ENCODE data around the gene OR4D9. TPM values are rescaled to one million over a fixed set of nuclear protein-coding genes. Genes with fewer than 3 reads are reported as not detected.

Gene OR4D9
- total RNA-seq, result not detected in 3 replicates
- long read RNA-seq, result 0 reads

- H3K4me1 Mint-ChIP-seq (ENCODE audit: low read depth), result no peaks in the 10 kb centered on the region
- H3K4me3 Mint-ChIP-seq (ENCODE audit: unreplicated experiment), result no peak within 1 kb of the TSS
- peaks cover 10% of the 10 kb centered on the region for H3K27me3 Mint-ChIP-seq (ENCODE audit: low read depth)
- no peak within 1 kb of the TSS for H3K27ac Mint-ChIP-seq (ENCODE audit: unreplicated experiment)
- no peak for TF ChIP-seq CTCF (IDR thresholded peaks at IDR 0.05)
- no peak for DNase-seq (ENCODE audit: low spot score)
- H3K9me3 Mint-ChIP-seq (ENCODE audit: low read depth), result no peaks in the 10 kb centered on the region
- H3K36me3 Mint-ChIP-seq (ENCODE audit: low read depth), result no peaks in the 10 kb centered on the region
Observed at GRCh38 chr11:59510941-59511589, at the start of gene OR4D9. TSS of gene OR4D9 (plus strand) at chr11:59511539. CDS start at chr11:59514913, 3,374 bp downstream.

GRCh38 chr11:59463190-59463641 lies 48.1 kb upstream of the OR4D9 start:
- H3K27ac Mint-ChIP-seq (ENCODE audit: unreplicated experiment), result no peak overlapping the region
- no peak for DNase-seq (ENCODE audit: low spot score)
- no peak overlapping the region for H3K4me3 Mint-ChIP-seq (ENCODE audit: unreplicated experiment)

GRCh38 chr11:59473015-59473414 lies 38.3 kb upstream of the OR4D9 start, which contains the start of gene OR4D10:
TSS of gene OR4D10 (plus strand) at chr11:59473315. CDS start at chr11:59477430, 4,115 bp downstream.
- H3K4me3 Mint-ChIP-seq (ENCODE audit: unreplicated experiment), result no peak within 1 kb of the TSS
- H3K27me3 Mint-ChIP-seq (ENCODE audit: low read depth), result peaks cover 12% of the 10 kb centered on the region
- TF ChIP-seq CTCF (IDR thresholded peaks at IDR 0.05), result no peak
- no peaks in the 10 kb centered on the region for H3K4me1 Mint-ChIP-seq (ENCODE audit: low read depth)
- H3K9me3 Mint-ChIP-seq (ENCODE audit: low read depth), result no peaks in the 10 kb centered on the region
- H3K27ac Mint-ChIP-seq (ENCODE audit: unreplicated experiment), result no peak within 1 kb of the TSS
- no peak for DNase-seq (ENCODE audit: low spot score)
- no peaks in the 10 kb centered on the region for H3K36me3 Mint-ChIP-seq (ENCODE audit: low read depth)

More at GRCh38 chr11:59463190-59463641, 48.1 kb upstream of the OR4D9 start:
- Mint-ChIP-seq H3K9me3 (ENCODE audit: low read depth) (no peaks in the 10 kb centered on the region), H3K36me3 (ENCODE audit: low read depth) (no peaks in the 10 kb centered on the region), H3K27me3 (ENCODE audit: low read depth) (peaks cover 9% of the 10 kb centered on the region), H3K4me1 (ENCODE audit: low read depth) (no peaks in the 10 kb centered on the region)
- TF ChIP-seq CTCF (IDR thresholded peaks at IDR 0.05), result no peak

GRCh38 chr11:59475176-59475575 lies 36.2 kb upstream of the OR4D9 start:
- Mint-ChIP-seq H3K36me3 (ENCODE audit: low read depth) (no peaks in the 10 kb centered on the region), H3K27ac (ENCODE audit: unreplicated experiment) (no peak overlapping the region), H3K9me3 (ENCODE audit: low read depth) (no peaks in the 10 kb centered on the region), H3K4me1 (ENCODE audit: low read depth) (no peaks in the 10 kb centered on the region), H3K4me3 (ENCODE audit: unreplicated experiment) (no peak overlapping the region), H3K27me3 (ENCODE audit: low read depth) (peaks cover 13% of the 10 kb centered on the region)
- no peak for TF ChIP-seq CTCF (IDR thresholded peaks at IDR 0.05)
- DNase-seq (ENCODE audit: low spot score), result no peak

GRCh38 chr11:59479906-59480305 lies 31.4 kb upstream of the OR4D9 start:
- TF ChIP-seq CTCF (IDR thresholded peaks at IDR 0.05), result no peak
- H3K4me1 Mint-ChIP-seq (ENCODE audit: low read depth), result no peaks in the 10 kb centered on the region
- no peak overlapping the region for H3K4me3 Mint-ChIP-seq (ENCODE audit: unreplicated experiment)
- no peak overlapping the region for H3K27ac Mint-ChIP-seq (ENCODE audit: unreplicated experiment)
- DNase-seq (ENCODE audit: low spot score), result no peak
- no peaks in the 10 kb centered on the region for H3K9me3 Mint-ChIP-seq (ENCODE audit: low read depth)
- no peaks in the 10 kb centered on the region for H3K36me3 Mint-ChIP-seq (ENCODE audit: low read depth)
- H3K27me3 Mint-ChIP-seq (ENCODE audit: low read depth), result peaks cover 11% of the 10 kb centered on the region

Data from chondrocyte (in vitro differentiated cells).